IMR-90 (cell line): ENCODE measurements around the gene IL36B. TPM values are rescaled to one million over a fixed set of nuclear protein-coding genes. Genes with fewer than 3 reads are reported as not detected.

Experiments used
- ATAC-seq: fragments of 200-7000 bp; cut with Tn5 transposase; 2 replicates; pipeline ENCODE4 v1.9.1; 2020; ENCODE audit warnings: low read depth, mild to moderate bottlenecking, moderate library complexity
- BruUV-seq: library from RNA; stranded (reverse); fragments of 400-500 nt; replicated peaks from 2 replicates; lab custom pipeline; 2021; lab: Mats Ljungman, UMichigan
- CTCF ChIA-PET: fragments of 300-600 bp; formaldehyde crosslinking; extraction: SDS; loops from one replicate; lab custom pipeline; 2021; ENCODE audit warnings: antibody characterized with exemption; lab: Yijun Ruan, JAX
- POLR2A ChIA-PET: fragments of 300-600 bp; sonication (Branson Sonifier 250); formaldehyde crosslinking; loops from one replicate; lab custom pipeline; 2022; ENCODE audit warnings: antibody characterized with exemption; ENCODE audit not compliant: unreplicated experiment; lab: Charles Lee
- DNase-seq: peaks from one replicate; pipeline ENCODE4 v3.0.0; 2013
- H2AFZ ChIP-seq: replicated peaks from 2 replicates; pipeline ENCODE3; 2013; ENCODE audit warnings: low read length, mild to moderate bottlenecking; ENCODE audit not compliant: poor library complexity
- H2AK5ac ChIP-seq: 2 replicates; pipeline ENCODE4 v1.6.1; 2013; ENCODE audit warnings: low read depth, low read length, inconsistent platforms
- H2AK9ac ChIP-seq: replicated peaks from 2 replicates; pipeline ENCODE3; 2013; ENCODE audit warnings: mild to moderate bottlenecking, low read depth, low read length, moderate library complexity; ENCODE audit not compliant: poor library complexity
- H2BK120ac ChIP-seq: 2 replicates; pipeline ENCODE4 v1.6.1; 2013; ENCODE audit warnings: low read depth, low read length, inconsistent platforms
- H2BK15ac ChIP-seq: 3 replicates; pipeline ENCODE4 v1.6.1; 2013; ENCODE audit warnings: low read depth, low read length, inconsistent platforms
- H2BK20ac ChIP-seq: 2 replicates; pipeline ENCODE4 v1.6.1; 2013; ENCODE audit warnings: low read depth, mild to moderate bottlenecking, inconsistent platforms, low read length, moderate library complexity
- H2BK5ac ChIP-seq: 2 replicates; pipeline ENCODE4 v1.6.1; 2013; ENCODE audit warnings: mild to moderate bottlenecking, low read depth, low read length, inconsistent platforms; ENCODE audit not compliant: poor library complexity, severe bottlenecking
- H3K14ac ChIP-seq: replicated peaks from 2 replicates; pipeline ENCODE4 v1.6.1; 2013; ENCODE audit warnings: low read depth, low read length, inconsistent platforms
- H3K18ac ChIP-seq: 2 replicates; pipeline ENCODE4 v1.6.1; 2013; ENCODE audit warnings: low read depth, low read length, control low read depth
- H3K23ac ChIP-seq: 2 replicates; pipeline ENCODE4 v1.6.1; 2013; ENCODE audit warnings: low read depth, low read length, inconsistent platforms
- H3K27ac ChIP-seq: 2 replicates; pipeline ENCODE4 v1.5.1; 2013; ENCODE audit warnings: mild to moderate bottlenecking, control low read depth, low read length; ENCODE audit not compliant: insufficient read depth
- H3K27me3 ChIP-seq: 2 replicates; pipeline ENCODE4 v1.6.1; 2013; ENCODE audit warnings: low read length; ENCODE audit not compliant: control insufficient read depth, insufficient read depth
- H3K36me3 ChIP-seq: 2 replicates; pipeline ENCODE4 v1.6.1; 2013; ENCODE audit warnings: low read length, mixed read lengths; ENCODE audit not compliant: control insufficient read depth, insufficient read depth
- H3K4ac ChIP-seq: 2 replicates; pipeline ENCODE4 v1.6.1; 2013; ENCODE audit warnings: low read depth, low read length, inconsistent platforms
- H3K4me1 ChIP-seq: 2 replicates; pipeline ENCODE4 v1.6.1; 2013; ENCODE audit warnings: low read length, mixed read lengths; ENCODE audit not compliant: control insufficient read depth, insufficient read depth
- H3K4me2 ChIP-seq: 2 replicates; pipeline ENCODE4 v1.6.1; 2013; ENCODE audit warnings: low read depth, mild to moderate bottlenecking, control low read depth, low read length, moderate library complexity
- H3K4me3 ChIP-seq: 2 replicates; pipeline ENCODE4 v1.5.1; 2013; ENCODE audit warnings: low read depth, mild to moderate bottlenecking, control low read depth, low read length, moderate library complexity; ENCODE audit not compliant: insufficient read depth
- H3K56ac ChIP-seq: 2 replicates; pipeline ENCODE4 v1.6.1; 2013; ENCODE audit warnings: low read length, inconsistent platforms; ENCODE audit not compliant: insufficient read depth; ENCODE audit errors: extremely low read depth
- H3K79me1 ChIP-seq, 2 experiments: 2 replicates each; pipeline ENCODE4 v1.6.1; 2013; ENCODE audit warnings: low read length in 2 of 2, inconsistent platforms in 1 of 2, low read depth in 1 of 2
- H3K9ac ChIP-seq: 2 replicates; pipeline ENCODE4 v1.6.1; 2013; ENCODE audit warnings: low read depth, low read length, control low read depth
- H3K9me1 ChIP-seq: 2 replicates; pipeline ENCODE4 v1.6.1; 2013; ENCODE audit warnings: low read length, inconsistent platforms; ENCODE audit not compliant: insufficient read depth
- H3K9me3 ChIP-seq: 2 replicates; pipeline ENCODE4 v1.6.1; 2013; ENCODE audit warnings: low read length; ENCODE audit not compliant: control insufficient read depth, insufficient read depth
- H4K20me1 ChIP-seq: 2 replicates; pipeline ENCODE4 v1.6.1; 2013; ENCODE audit warnings: low read length, inconsistent platforms; ENCODE audit not compliant: insufficient read depth
- H4K5ac ChIP-seq: 2 replicates; pipeline ENCODE4 v1.6.1; 2013; ENCODE audit warnings: mild to moderate bottlenecking, low read depth, low read length, control low read depth
- H4K8ac ChIP-seq, 2 experiments: 2 replicates each; pipeline ENCODE4 v1.6.1; 2013; ENCODE audit warnings: low read depth in 2 of 2, low read length in 2 of 2, control low read depth in 1 of 2, inconsistent platforms in 1 of 2
- H4K91ac ChIP-seq: 2 replicates; pipeline ENCODE4 v1.6.1; 2013; ENCODE audit warnings: low read depth, low read length, inconsistent platforms; ENCODE audit not compliant: insufficient read depth
- BHLHE40 ChIP-seq: fragments of 150-350 bp; IDR thresholded peaks from 2 replicates; pipeline ENCODE4 v1.6.1; 2016; ENCODE audit warnings: mild to moderate bottlenecking, low read depth, low read length
- CEBPB ChIP-seq: IDR thresholded peaks from 2 replicates; pipeline ENCODE4 v1.6.1; 2012; ENCODE audit warnings: low read depth, low read length, improper control_type of control experiment
- CHD1 ChIP-seq: IDR thresholded peaks from 2 replicates; pipeline ENCODE4 v1.6.1; 2012; ENCODE audit warnings: low read depth, low read length, improper control_type of control experiment
- CTCF ChIP-seq: conservative IDR thresholded peaks from 2 replicates; pipeline ENCODE4 v1.5.1; 2012; ENCODE audit warnings: mild to moderate bottlenecking, low read depth, low read length, improper control_type of control experiment
- ELK1 ChIP-seq: fragments of 150-350 bp; IDR thresholded peaks from 2 replicates; pipeline ENCODE4 v1.6.1; 2016; ENCODE audit warnings: low read depth, mild to moderate bottlenecking, low read length, moderate library complexity, borderline replicate concordance
- FOS ChIP-seq: fragments of 150-350 bp; IDR thresholded peaks from 2 replicates; pipeline ENCODE4 v1.6.1; 2016; ENCODE audit warnings: low read depth, low read length
- MAZ ChIP-seq: IDR thresholded peaks from 2 replicates; pipeline ENCODE4 v1.6.1; 2012; ENCODE audit warnings: low read depth, mild to moderate bottlenecking, low read length, improper control_type of control experiment, moderate library complexity, borderline replicate concordance
- MXI1 ChIP-seq: IDR thresholded peaks from 2 replicates; pipeline ENCODE4 v1.6.1; 2012; ENCODE audit warnings: low read depth, mild to moderate bottlenecking, low read length, moderate library complexity, borderline replicate concordance
- NFE2L2 ChIP-seq: fragments of 150-350 bp; IDR thresholded peaks from 2 replicates; pipeline ENCODE4 v1.6.1; 2016; ENCODE audit warnings: low read depth, mild to moderate bottlenecking, low read length
- POLR2A ChIP-seq: IDR thresholded peaks from 2 replicates; pipeline ENCODE4 v1.6.1; 2012; ENCODE audit warnings: mild to moderate bottlenecking, low read depth, low read length
- RAD21 ChIP-seq: IDR thresholded peaks from 2 replicates; pipeline ENCODE4 v1.6.1; 2012; ENCODE audit warnings: low read length, improper control_type of control experiment
- RCOR1 ChIP-seq: IDR thresholded peaks from 2 replicates; pipeline ENCODE4 v1.6.1; 2012; ENCODE audit warnings: mild to moderate bottlenecking, low read length, improper control_type of control experiment; ENCODE audit not compliant: insufficient replicate concordance
- RFX5 ChIP-seq: IDR thresholded peaks from 2 replicates; pipeline ENCODE4 v1.8.0; 2012; ENCODE audit warnings: low read depth, mild to moderate bottlenecking, low read length, moderate library complexity
- SMC3 ChIP-seq: fragments of 150-350 bp; IDR thresholded peaks from 2 replicates; pipeline ENCODE4 v1.6.1; 2016; ENCODE audit warnings: low read depth, mild to moderate bottlenecking, antibody characterized with exemption, low read length, moderate library complexity
- USF2 ChIP-seq: fragments of 150-350 bp; IDR thresholded peaks from 2 replicates; pipeline ENCODE4 v1.6.1; 2017; ENCODE audit warnings: mild to moderate bottlenecking, antibody characterized with exemption, low read length, low read depth
- WGBS, 2 experiments: methylation state at CpG; one replicate each; pipeline versions ENCODE4 v1.1.5 to v1.1.7; 2013; ENCODE audit warnings: missing lambda C conversion rate in 2 of 2; ENCODE audit not compliant: insufficient read length in 1 of 2; ENCODE audit errors: extremely low coverage in 2 of 2; 5-methylcytosine and 5-hydroxymethylcytosine counted together
- dilution Hi-C: fragments of 300-500 bp; cut with HindIII; formaldehyde crosslinking; loops from one replicate; pipeline ENCODE4 v1.14.3; 2018; ENCODE audit warnings: low sequenced_read_pairs; ENCODE audit not compliant: unreplicated experiment
- in situ Hi-C: fragments of 300-500 bp; cut with MboI; formaldehyde crosslinking; loops from 3 replicates; pipeline ENCODE4 v1.14.3; 2019; ENCODE audit warnings: low sequenced_read_pairs, inconsistent platforms, mixed read lengths
- intact Hi-C: fragments of 100-400 bp; cut with micrococcal nuclease; formaldehyde crosslinking; loops from 2 replicates; pipeline ENCODE4 v1.10.0; 2022
- polyA plus RNA-seq, 3 experiments: library from polyadenylated mRNA; depleted of rRNA; stranded (reverse); fragments of >200 nt; gene quantifications; 2 replicates each; pipeline ENCODE4 v1.2.3, GENCODE V29; 2012; ENCODE audit warnings: low replicate concordance in 1 of 3
- total RNA-seq: library from RNA; depleted of rRNA; stranded (reverse); fragments of >200 nt; gene quantifications from 2 replicates; pipeline ENCODE4 v1.2.3, GENCODE V29; 2012

IL36B gene
- total and polyA plus RNA-seq, 2 of the 4 experiments (the other 2 are of a cell fraction): not detected

GRCh38 chr2:113012436-113013335, 40.0 kb downstream of the IL36B start:
- CTCF ChIA-PET: no interaction called here
- WGBS, 2 experiments: 28% methylated on average over 2 of the region's 8 CpGs; no CpG with 5 or more reads in 1 of the 2 experiments
- Histone ChIP-seq H3K27me3 (peaks cover 2% of the 10 kb centered on the region; the same call in 1 of the 2 replicates), H2BK15ac (no peak overlapping the region), H2BK5ac (no peak overlapping the region), H2AK9ac (no peak overlapping the region), H3K4me2 (no peak overlapping the region), H4K91ac (no peak overlapping the region), H3K27ac (no peak overlapping the region), H2BK20ac (no peak overlapping the region), H4K8ac (no peak overlapping the region), H4K20me1 (no peaks in the 10 kb centered on the region), H2AK5ac (no peak overlapping the region), H3K9me3 (no peaks in the 10 kb centered on the region), H3K79me1 (no peaks in the 10 kb centered on the region), H3K56ac (no peak overlapping the region), H2BK120ac (no peak overlapping the region), H2AFZ (no peak overlapping the region), H3K9me1 (no peaks in the 10 kb centered on the region), H3K18ac (no peak overlapping the region), H4K5ac (no peak overlapping the region), H3K14ac (no peak overlapping the region), H3K9ac (no peak overlapping the region), H3K36me3 (no peaks in the 10 kb centered on the region), H3K4ac (no peak overlapping the region), H3K4me3 (no peak overlapping the region), H3K4me1 (no peaks in the 10 kb centered on the region), H3K23ac (no peak overlapping the region)
- ATAC-seq (no peak), DNase-seq (peak; percentile 36)
- intact Hi-C loops: no loop called here
- POLR2A ChIA-PET: no interaction called here
- BruUV-seq: no TSS peak
- in situ Hi-C loops: no loop called here
- dilution Hi-C loops: no loop called here
- no peak for TF ChIP-seq FOS
- TF ChIP-seq BHLHE40: no peak
- no peak for TF ChIP-seq RCOR1
- no peak for TF ChIP-seq USF2
- no peak for TF ChIP-seq SMC3
- TF ChIP-seq NFE2L2: no peak
- no peak for TF ChIP-seq CHD1
- no peak for TF ChIP-seq MXI1
- TF ChIP-seq ELK1: no peak
- no peak for TF ChIP-seq CTCF
- no peak for TF ChIP-seq CEBPB
- TF ChIP-seq RFX5: no peak
- no peak for TF ChIP-seq MAZ
- no peak for TF ChIP-seq POLR2A
- no peak for TF ChIP-seq RAD21
